Kidney (tissue), 14 donors: ENCODE measurements around the gene SLC44A3. TPM values are rescaled to one million over a fixed set of nuclear protein-coding genes. Genes with fewer than 3 reads are reported as not detected.

Experiments used
- DNase-seq, 5 donors: peaks; one replicate each; pipeline ENCODE4 v3.0.0-alpha.2; 2013 to 2020
- FAIRE-seq: peaks from 2 replicates; lab custom pipeline; 2012; peaks lifted over from hg19 to GRCh38; lab: Jason Lieb, UNC
- H3K27ac ChIP-seq, 2 donors: one replicate each; pipeline ENCODE4 v1.7.0; 2013; ENCODE audit warnings: low read depth in 2 of 2, low read length in 2 of 2, inconsistent platforms in 1 of 2
- H3K27me3 ChIP-seq: one replicate; pipeline ENCODE4 v1.7.1; 2013; ENCODE audit warnings: low read length, inconsistent platforms; ENCODE audit not compliant: control insufficient read depth, insufficient read depth
- H3K36me3 ChIP-seq, 3 donors: one replicate each; pipeline versions ENCODE4 v1.7.0 to v1.7.1; 2013; ENCODE audit warnings: low read length in 3 of 3, control low read depth in 1 of 3, inconsistent platforms in 1 of 3; ENCODE audit not compliant: insufficient read depth in 3 of 3, control insufficient read depth in 2 of 3
- H3K4me1 ChIP-seq, 3 donors: one replicate each; pipeline versions ENCODE4 v1.7.0 to v1.7.1; 2013; ENCODE audit warnings: low read length in 3 of 3, inconsistent platforms in 1 of 3, low read depth in 1 of 3; ENCODE audit not compliant: control insufficient read depth in 2 of 3, insufficient read depth in 2 of 3
- H3K4me3 ChIP-seq, 3 donors: one replicate each; pipeline versions ENCODE4 v1.7.0 to v1.8.1; 2013; ENCODE audit warnings: low read length in 3 of 3, control low read depth in 1 of 3, inconsistent platforms in 1 of 3
- H3K9ac ChIP-seq, 3 donors: one replicate each; pipeline versions ENCODE4 v1.7.0 to v1.7.1; 2013; ENCODE audit warnings: low read length in 3 of 3, control low read depth in 1 of 3, inconsistent platforms in 1 of 3
- H3K9me3 ChIP-seq, 3 donors: one replicate each; pipeline versions ENCODE4 v1.7.0 to v1.7.1; 2013; ENCODE audit warnings: low read length in 3 of 3, control low read depth in 1 of 3, inconsistent platforms in 1 of 3; ENCODE audit not compliant: control insufficient read depth in 2 of 3, insufficient read depth in 1 of 3
- CTCF ChIP-seq: IDR thresholded peaks from 3 replicates; pipeline ENCODE4 v1.5.1; 2012; ENCODE audit warnings: mild to moderate bottlenecking, moderate library complexity, borderline replicate concordance; ENCODE audit not compliant: insufficient read depth; ENCODE audit errors: extremely low read depth
- intact Hi-C: fragments of 100-400 bp; cut with DNase I; formaldehyde crosslinking; loops from one replicate; pipeline ENCODE4 v1.11.1; 2022
- polyA plus RNA-seq: library from polyadenylated mRNA; stranded (reverse); fragments of 350-450 nt; fragmentation: Illumina TruSeq; extraction: RNeasy Lipid Tissue Mini Kit (QIAGEN cat#74804); gene quantifications from one replicate; pipeline ENCODE4 v1.2.3, GENCODE V29; 2014; ENCODE audit warnings: low read depth, low replicate concordance; ENCODE audit not compliant: insufficient read depth
- total RNA-seq: library from RNA; stranded (reverse); fragmentation: NEBNext Ultra II Directional; extraction: Animal tissue kit (Norgen Biotek cat#: 25700); gene quantifications from one replicate; pipeline ENCODE4 v1.2.1, GENCODE V29; 2021
- donor health status: control.
- donor health status: control.
- donor health status: control.
- donor health status: control.
- donor health status: control.
- donor health status: DM: yes; HTN: yes; CAD: no.
- donor health status: Normal renal cell carcinoma (clear cell type).

Gene SLC44A3
- total and polyA plus RNA-seq, 2 donors from 2014 or later: 35.2 to 49.6 TPM

- intact Hi-C loops: no loop called here
- FAIRE-seq (no peak), DNase-seq (no peak)
- Histone ChIP-seq H3K4me3 (no peak overlapping the region), H3K9me3 (no peaks in the 10 kb centered on the region), H3K36me3 (no peaks in the 10 kb centered on the region), H3K4me1 (peaks cover 0 to 9% (median 6%) of the 10 kb centered on the region in 3 donors), H3K9ac (no peak overlapping the region), H3K27ac (no peak overlapping the region), H3K27me3 (no peaks in the 10 kb centered on the region)
- TF ChIP-seq CTCF: no peak
Measured at GRCh38 chr1:94787691-94788090, 32.5 kb upstream of the SLC44A3 start.

GRCh38 chr1:94790246-94790645 is 29.9 kb upstream of the SLC44A3 start:
- H3K27me3 ChIP-seq: no peaks in the 10 kb centered on the region
- DNase-seq: no peak

GRCh38 chr1:94790670-94791069 is 29.5 kb upstream of the SLC44A3 start:
- H3K27me3 ChIP-seq: no peaks in the 10 kb centered on the region
- DNase-seq (no peak), FAIRE-seq (no peak)
- no peak overlapping the region for H3K9ac ChIP-seq
- H3K9me3 ChIP-seq: no peaks in the 10 kb centered on the region
- no peak overlapping the region for H3K4me3 ChIP-seq
- no peak for TF ChIP-seq CTCF
- H3K27ac ChIP-seq: no peak overlapping the region
- H3K4me1 ChIP-seq: peaks cover 0 to 12% (median 2%) of the 10 kb centered on the region in 3 donors
- intact Hi-C loops: no loop called here
- H3K36me3 ChIP-seq: no peaks in the 10 kb centered on the region

More at GRCh38 chr1:94790246-94790645, 29.9 kb upstream of the SLC44A3 start:
- Histone ChIP-seq H3K9ac (no peak overlapping the region), H3K9me3 (no peaks in the 10 kb centered on the region), H3K4me3 (no peak overlapping the region), H3K36me3 (no peaks in the 10 kb centered on the region), H3K4me1 (peaks cover 0 to 12% (median 2%) of the 10 kb centered on the region in 3 donors), H3K27ac (no peak overlapping the region)
- intact Hi-C loops: no loop called here
- no peak for TF ChIP-seq CTCF
- FAIRE-seq: no peak
